GM23338 (cell line): ENCODE measurements around the gene ZNF148. TPM values are rescaled to one million over a fixed set of nuclear protein-coding genes. Genes with fewer than 3 reads are reported as not detected.

Experiments used
- ATAC-seq: fragments of 200-7000 bp; cut with Tn5 transposase; 3 replicates; pipeline ENCODE4 v1.9.1; 2020
- DNase-seq: peaks from one replicate; pipeline ENCODE4 v3.0.0-alpha.2; 2015; ENCODE audit warnings: low spot score
- H2AFZ ChIP-seq: fragments of 200-600 bp; sonication (generic); 2 replicates; pipeline ENCODE4 v1.8.0; 2016; ENCODE audit warnings: antibody characterized with exemption, mild to moderate bottlenecking, moderate library complexity
- H3F3A ChIP-seq: fragments of 200-600 bp; sonication (generic); replicated peaks from 2 replicates; pipeline ENCODE4 v1.8.0; 2017; ENCODE audit warnings: antibody characterized with exemption, mixed run types, low read depth
- H3K27ac ChIP-seq: fragments of 200-600 bp; sonication (generic); 2 replicates; pipeline ENCODE4 v1.6.1; 2016; ENCODE audit warnings: low read depth
- H3K27me3 ChIP-seq: fragments of 200-600 bp; sonication (generic); 2 replicates; pipeline ENCODE4 v1.8.0; 2016; ENCODE audit warnings: mild to moderate bottlenecking, mixed run types, moderate library complexity; ENCODE audit not compliant: insufficient read depth
- H3K36me3 ChIP-seq: fragments of 200-600 bp; sonication (generic); 2 replicates; pipeline ENCODE4 v1.8.0; 2016; ENCODE audit warnings: mild to moderate bottlenecking; ENCODE audit not compliant: insufficient read depth
- H3K4me1 ChIP-seq: fragments of 200-600 bp; sonication (generic); 2 replicates; pipeline ENCODE4 v1.8.0; 2016; ENCODE audit warnings: mild to moderate bottlenecking, moderate library complexity; ENCODE audit not compliant: insufficient read depth
- H3K4me2 ChIP-seq: fragments of 200-600 bp; sonication (generic); 2 replicates; pipeline ENCODE4 v1.7.1; 2017; ENCODE audit warnings: mixed run types
- H3K4me3 ChIP-seq: fragments of 200-600 bp; sonication (generic); 2 replicates; pipeline ENCODE4 v1.6.1; 2016; ENCODE audit warnings: mixed run types
- H3K79me2 ChIP-seq: fragments of 200-600 bp; sonication (generic); replicated peaks from 2 replicates; pipeline ENCODE4 v1.8.0; 2017; ENCODE audit warnings: mild to moderate bottlenecking; ENCODE audit not compliant: insufficient read depth
- H3K9me2 ChIP-seq: fragments of 200-600 bp; sonication (generic); 2 replicates; pipeline ENCODE4 v1.8.0; 2017; ENCODE audit not compliant: insufficient read depth
- H4K20me1 ChIP-seq: fragments of 200-600 bp; sonication (generic); replicated peaks from 2 replicates; pipeline ENCODE4 v1.8.0; 2017; ENCODE audit warnings: mild to moderate bottlenecking; ENCODE audit not compliant: insufficient read depth
- H3K27ac Mint-ChIP-seq: 2 replicates; pipeline ENCODE4 v1.8.0; 2020; ENCODE audit warnings: inconsistent platforms, mild to moderate bottlenecking, moderate library complexity, mixed read lengths
- H3K27me3 Mint-ChIP-seq: 3 replicates; pipeline ENCODE4 v1.8.0; 2022; ENCODE audit warnings: low read depth, mild to moderate bottlenecking, moderate library complexity, mixed read lengths, inconsistent platforms; ENCODE audit not compliant: insufficient read depth, poor library complexity
- H3K36me3 Mint-ChIP-seq: 3 replicates; pipeline ENCODE4 v1.8.0; 2021; ENCODE audit warnings: low read depth, mild to moderate bottlenecking, inconsistent platforms, moderate library complexity, mixed read lengths
- H3K4me1 Mint-ChIP-seq: 3 replicates; pipeline ENCODE4 v1.8.0; 2020; ENCODE audit warnings: mild to moderate bottlenecking, inconsistent platforms, mixed read lengths
- H3K4me3 Mint-ChIP-seq: 3 replicates; pipeline ENCODE4 v1.8.0; 2021; ENCODE audit warnings: moderate library complexity, mild to moderate bottlenecking, inconsistent platforms, mixed read lengths
- H3K9me3 Mint-ChIP-seq: 3 replicates; pipeline ENCODE4 v1.8.0; 2020; ENCODE audit warnings: moderate library complexity, mild to moderate bottlenecking, inconsistent platforms, mixed read lengths
- JUNB ChIP-seq: IDR thresholded peaks from one replicate; pipeline ENCODE4 v1.6.1; 2016; ENCODE audit warnings: antibody characterized with exemption; ENCODE audit not compliant: unreplicated experiment
- NANOG ChIP-seq: IDR thresholded peaks from 2 replicates; pipeline ENCODE4 v1.6.1; 2016; ENCODE audit warnings: antibody characterized with exemption, borderline replicate concordance
- POLR2AphosphoS5 ChIP-seq: IDR thresholded peaks from 2 replicates; pipeline ENCODE4 v1.6.1; 2016; ENCODE audit warnings: antibody characterized with exemption, low read depth
- STAT1 ChIP-seq: IDR thresholded peaks from one replicate; pipeline ENCODE4 v1.6.1; 2016; ENCODE audit warnings: antibody characterized with exemption; ENCODE audit not compliant: unreplicated experiment
- ZNF114 ChIP-seq: fragments of 250-450 bp; sonication (Bioruptor Pico); IDR thresholded peaks from 2 replicates; pipeline ENCODE4 v1.5.0; 2020; ENCODE audit warnings: mild to moderate bottlenecking, moderate library complexity
- ZNF331 ChIP-seq: fragments of 250-450 bp; sonication (Bioruptor Pico); IDR thresholded peaks from 2 replicates; pipeline ENCODE4 v1.5.0; 2020; ENCODE audit warnings: low read depth, mild to moderate bottlenecking, moderate library complexity
- polyA plus RNA-seq: library from polyadenylated mRNA; unstranded; fragments of >200 nt; fragmentation: Nextera tagmentation; extraction: Ambion mirVana; gene quantifications from 2 replicates; pipeline ENCODE4 v1.2.1, GENCODE V29; 2016
- total RNA-seq: library from RNA; depleted of rRNA; stranded (reverse); fragments of >200 nt; shearing (Covaris generic); gene quantifications from 2 replicates; pipeline ENCODE4 v1.2.3, GENCODE V29; 2014
- TF ChIP-seq, protein P1 (sequence below): IDR thresholded peaks from one replicate; pipeline ENCODE4 v1.6.1; 2018; ENCODE audit warnings: antibody characterized with exemption; ENCODE audit not compliant: unreplicated experiment
- TF ChIP-seq, protein P2 (sequence below): fragments of 250-450 bp; sonication (Bioruptor Pico); IDR thresholded peaks from 2 replicates; pipeline ENCODE4 v1.5.0; 2020; ENCODE audit warnings: mild to moderate bottlenecking, moderate library complexity
- TF ChIP-seq, protein P3 (sequence below): IDR thresholded peaks from 2 replicates; pipeline ENCODE4 v1.6.1; 2016; ENCODE audit warnings: antibody characterized with exemption

Gene ZNF148
- total and polyA plus RNA-seq, 2 experiments from 2014 or later, result 13.9 to 16.9 TPM

DNA sequence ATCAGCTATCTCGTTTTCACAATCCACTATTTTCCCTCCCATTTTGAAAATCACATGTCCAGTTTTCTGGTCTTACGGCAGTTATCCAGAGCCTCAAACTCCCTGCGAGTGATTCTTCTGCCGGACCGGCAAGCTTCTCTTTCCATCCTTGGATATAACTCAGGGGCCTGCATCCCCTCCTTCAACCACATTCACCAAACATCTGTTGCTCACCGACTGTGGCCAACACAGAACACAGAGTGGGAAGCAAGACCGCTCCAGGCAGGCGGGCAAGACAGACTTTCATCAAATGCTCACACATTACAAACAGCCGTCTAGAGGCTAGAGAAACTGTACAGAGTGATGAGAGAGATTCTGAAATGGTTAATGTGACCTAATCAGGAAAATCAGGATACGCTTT, 154.9 kb downstream of the ZNF148 start:
- H3K4me1 Mint-ChIP-seq, result peaks cover 15% of the 10 kb centered on the region

More for the DNA sequence above, 154.9 kb downstream of the ZNF148 start:
- H3K4me1 ChIP-seq, result peaks cover 13% of the 10 kb centered on the region
- H3K27ac ChIP-seq, result no peak overlapping the region
- Mint-ChIP-seq H3K27ac (no peak overlapping the region), H3K36me3 (no peaks in the 10 kb centered on the region), H3K27me3 (peaks cover 1% of the 10 kb centered on the region), H3K4me3 (no peak overlapping the region), H3K9me3 (no peaks in the 10 kb centered on the region)
- ATAC-seq (no peak), DNase-seq (no peak)
- no peaks in the 10 kb centered on the region for H3K9me2 ChIP-seq
- H4K20me1 ChIP-seq, result no peaks in the 10 kb centered on the region
- no peaks in the 10 kb centered on the region for H3K79me2 ChIP-seq
- H3K4me3 ChIP-seq, result no peak overlapping the region
- no peak overlapping the region for H3K4me2 ChIP-seq
- no peaks in the 10 kb centered on the region for H3K27me3 ChIP-seq
- H3F3A ChIP-seq, result 0 out of 2 replicates have a peak, but pooled peaks cover 7% of the 10 kb centered on the region
- TF ChIP-seq POLR2AphosphoS5, result no peak
- TF ChIP-seq, protein P1, sequence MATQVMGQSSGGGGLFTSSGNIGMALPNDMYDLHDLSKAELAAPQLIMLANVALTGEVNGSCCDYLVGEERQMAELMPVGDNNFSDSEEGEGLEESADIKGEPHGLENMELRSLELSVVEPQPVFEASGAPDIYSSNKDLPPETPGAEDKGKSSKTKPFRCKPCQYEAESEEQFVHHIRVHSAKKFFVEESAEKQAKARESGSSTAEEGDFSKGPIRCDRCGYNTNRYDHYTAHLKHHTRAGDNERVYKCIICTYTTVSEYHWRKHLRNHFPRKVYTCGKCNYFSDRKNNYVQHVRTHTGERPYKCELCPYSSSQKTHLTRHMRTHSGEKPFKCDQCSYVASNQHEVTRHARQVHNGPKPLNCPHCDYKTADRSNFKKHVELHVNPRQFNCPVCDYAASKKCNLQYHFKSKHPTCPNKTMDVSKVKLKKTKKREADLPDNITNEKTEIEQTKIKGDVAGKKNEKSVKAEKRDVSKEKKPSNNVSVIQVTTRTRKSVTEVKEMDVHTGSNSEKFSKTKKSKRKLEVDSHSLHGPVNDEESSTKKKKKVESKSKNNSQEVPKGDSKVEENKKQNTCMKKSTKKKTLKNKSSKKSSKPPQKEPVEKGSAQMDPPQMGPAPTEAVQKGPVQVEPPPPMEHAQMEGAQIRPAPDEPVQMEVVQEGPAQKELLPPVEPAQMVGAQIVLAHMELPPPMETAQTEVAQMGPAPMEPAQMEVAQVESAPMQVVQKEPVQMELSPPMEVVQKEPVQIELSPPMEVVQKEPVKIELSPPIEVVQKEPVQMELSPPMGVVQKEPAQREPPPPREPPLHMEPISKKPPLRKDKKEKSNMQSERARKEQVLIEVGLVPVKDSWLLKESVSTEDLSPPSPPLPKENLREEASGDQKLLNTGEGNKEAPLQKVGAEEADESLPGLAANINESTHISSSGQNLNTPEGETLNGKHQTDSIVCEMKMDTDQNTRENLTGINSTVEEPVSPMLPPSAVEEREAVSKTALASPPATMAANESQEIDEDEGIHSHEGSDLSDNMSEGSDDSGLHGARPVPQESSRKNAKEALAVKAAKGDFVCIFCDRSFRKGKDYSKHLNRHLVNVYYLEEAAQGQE, result no peak
- no peak for TF ChIP-seq JUNB
- TF ChIP-seq ZNF114 (CRISPR knock-in tag), result no peak
- TF ChIP-seq NANOG, result no peak
- TF ChIP-seq, protein P2, sequence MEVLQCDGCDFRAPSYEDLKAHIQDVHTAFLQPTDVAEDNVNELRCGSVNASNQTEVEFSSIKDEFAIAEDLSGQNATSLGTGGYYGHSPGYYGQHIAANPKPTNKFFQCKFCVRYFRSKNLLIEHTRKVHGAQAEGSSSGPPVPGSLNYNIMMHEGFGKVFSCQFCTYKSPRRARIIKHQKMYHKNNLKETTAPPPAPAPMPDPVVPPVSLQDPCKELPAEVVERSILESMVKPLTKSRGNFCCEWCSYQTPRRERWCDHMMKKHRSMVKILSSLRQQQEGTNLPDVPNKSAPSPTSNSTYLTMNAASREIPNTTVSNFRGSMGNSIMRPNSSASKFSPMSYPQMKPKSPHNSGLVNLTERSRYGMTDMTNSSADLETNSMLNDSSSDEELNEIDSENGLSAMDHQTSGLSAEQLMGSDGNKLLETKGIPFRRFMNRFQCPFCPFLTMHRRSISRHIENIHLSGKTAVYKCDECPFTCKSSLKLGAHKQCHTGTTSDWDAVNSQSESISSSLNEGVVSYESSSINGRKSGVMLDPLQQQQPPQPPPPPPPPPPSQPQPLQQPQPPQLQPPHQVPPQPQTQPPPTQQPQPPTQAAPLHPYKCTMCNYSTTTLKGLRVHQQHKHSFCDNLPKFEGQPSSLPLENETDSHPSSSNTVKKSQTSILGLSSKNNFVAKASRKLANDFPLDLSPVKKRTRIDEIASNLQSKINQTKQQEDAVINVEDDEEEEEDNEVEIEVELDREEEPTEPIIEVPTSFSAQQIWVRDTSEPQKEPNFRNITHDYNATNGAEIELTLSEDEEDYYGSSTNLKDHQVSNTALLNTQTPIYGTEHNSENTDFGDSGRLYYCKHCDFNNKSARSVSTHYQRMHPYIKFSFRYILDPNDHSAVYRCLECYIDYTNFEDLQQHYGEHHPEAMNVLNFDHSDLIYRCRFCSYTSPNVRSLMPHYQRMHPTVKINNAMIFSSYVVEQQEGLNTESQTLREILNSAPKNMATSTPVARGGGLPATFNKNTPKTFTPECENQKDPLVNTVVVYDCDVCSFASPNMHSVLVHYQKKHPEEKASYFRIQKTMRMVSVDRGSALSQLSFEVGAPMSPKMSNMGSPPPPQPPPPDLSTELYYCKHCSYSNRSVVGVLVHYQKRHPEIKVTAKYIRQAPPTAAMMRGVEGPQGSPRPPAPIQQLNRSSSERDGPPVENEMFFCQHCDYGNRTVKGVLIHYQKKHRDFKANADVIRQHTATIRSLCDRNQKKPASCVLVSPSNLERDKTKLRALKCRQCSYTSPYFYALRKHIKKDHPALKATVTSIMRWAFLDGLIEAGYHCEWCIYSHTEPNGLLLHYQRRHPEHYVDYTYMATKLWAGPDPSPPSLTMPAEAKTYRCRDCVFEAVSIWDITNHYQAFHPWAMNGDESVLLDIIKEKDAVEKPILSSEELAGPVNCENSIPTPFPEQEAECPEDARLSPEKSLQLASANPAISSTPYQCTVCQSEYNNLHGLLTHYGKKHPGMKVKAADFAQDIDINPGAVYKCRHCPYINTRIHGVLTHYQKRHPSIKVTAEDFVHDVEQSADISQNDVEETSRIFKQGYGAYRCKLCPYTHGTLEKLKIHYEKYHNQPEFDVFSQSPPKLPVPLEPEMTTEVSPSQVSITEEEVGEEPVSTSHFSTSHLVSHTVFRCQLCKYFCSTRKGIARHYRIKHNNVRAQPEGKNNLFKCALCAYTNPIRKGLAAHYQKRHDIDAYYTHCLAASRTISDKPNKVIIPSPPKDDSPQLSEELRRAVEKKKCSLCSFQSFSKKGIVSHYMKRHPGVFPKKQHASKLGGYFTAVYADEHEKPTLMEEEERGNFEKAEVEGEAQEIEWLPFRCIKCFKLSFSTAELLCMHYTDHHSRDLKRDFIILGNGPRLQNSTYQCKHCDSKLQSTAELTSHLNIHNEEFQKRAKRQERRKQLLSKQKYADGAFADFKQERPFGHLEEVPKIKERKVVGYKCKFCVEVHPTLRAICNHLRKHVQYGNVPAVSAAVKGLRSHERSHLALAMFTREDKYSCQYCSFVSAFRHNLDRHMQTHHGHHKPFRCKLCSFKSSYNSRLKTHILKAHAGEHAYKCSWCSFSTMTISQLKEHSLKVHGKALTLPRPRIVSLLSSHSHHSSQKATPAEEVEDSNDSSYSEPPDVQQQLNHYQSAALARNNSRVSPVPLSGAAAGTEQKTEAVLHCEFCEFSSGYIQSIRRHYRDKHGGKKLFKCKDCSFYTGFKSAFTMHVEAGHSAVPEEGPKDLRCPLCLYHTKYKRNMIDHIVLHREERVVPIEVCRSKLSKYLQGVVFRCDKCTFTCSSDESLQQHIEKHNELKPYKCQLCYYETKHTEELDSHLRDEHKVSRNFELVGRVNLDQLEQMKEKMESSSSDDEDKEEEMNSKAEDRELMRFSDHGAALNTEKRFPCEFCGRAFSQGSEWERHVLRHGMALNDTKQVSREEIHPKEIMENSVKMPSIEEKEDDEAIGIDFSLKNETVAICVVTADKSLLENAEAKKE (CRISPR knock-in tag), result no peak
- no peak for TF ChIP-seq ZNF331 (CRISPR knock-in tag)
- TF ChIP-seq, protein P3, sequence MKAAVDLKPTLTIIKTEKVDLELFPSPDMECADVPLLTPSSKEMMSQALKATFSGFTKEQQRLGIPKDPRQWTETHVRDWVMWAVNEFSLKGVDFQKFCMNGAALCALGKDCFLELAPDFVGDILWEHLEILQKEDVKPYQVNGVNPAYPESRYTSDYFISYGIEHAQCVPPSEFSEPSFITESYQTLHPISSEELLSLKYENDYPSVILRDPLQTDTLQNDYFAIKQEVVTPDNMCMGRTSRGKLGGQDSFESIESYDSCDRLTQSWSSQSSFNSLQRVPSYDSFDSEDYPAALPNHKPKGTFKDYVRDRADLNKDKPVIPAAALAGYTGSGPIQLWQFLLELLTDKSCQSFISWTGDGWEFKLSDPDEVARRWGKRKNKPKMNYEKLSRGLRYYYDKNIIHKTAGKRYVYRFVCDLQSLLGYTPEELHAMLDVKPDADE, result no peak
- TF ChIP-seq STAT1, result no peak
- H3K36me3 ChIP-seq, result no peaks in the 10 kb centered on the region
- H2AFZ ChIP-seq, result no peak overlapping the region
